HUDEP-2 (cell line): ENCODE measurements around the gene PRKCZ.

Experiments
- DNase-seq, 76 experiments: peaks; one replicate each; lab custom pipeline; 2025; ENCODE audit not compliant: unreplicated experiment in 76 of 76; lab: John Stamatoyannopoulos, UW

Gene PRKCZ

GRCh38 chr1:2201062-2201461, 150.9 kb downstream of the PRKCZ start:
- DNase-seq, result no peak

- no peak for DNase-seq
Observed at GRCh38 chr1:2202008-2202575, 151.9 kb downstream of the PRKCZ start.

- DNase-seq, result no peak
Observed at GRCh38 chr1:2202843-2203601, 152.8 kb downstream of the PRKCZ start.

- no peak for DNase-seq
Observed at GRCh38 chr1:2203671-2204414, 153.6 kb downstream of the PRKCZ start.

GRCh38 chr1:2204415-2205190, 154.4 kb downstream of the PRKCZ start:
- DNase-seq, result peak in 58 of 76 experiments; percentile 15 to 97 (median 84)

- peak in 73 of 76 experiments; percentile 6 to 97 (median 91) for DNase-seq
Observed at GRCh38 chr1:2205191-2205952, 155.2 kb downstream of the PRKCZ start.

GRCh38 chr1:2206813-2207487, 156.7 kb downstream of the PRKCZ start:
- peak in 53 of 76 experiments; percentile 7 to 68 (median 44) for DNase-seq

GRCh38 chr1:2208309-2209239, 158.4 kb downstream of the PRKCZ start:
- no peak for DNase-seq

GRCh38 chr1:2209400-2210083, 159.3 kb downstream of the PRKCZ start:
- DNase-seq, result no peak

- DNase-seq, result no peak
Observed at GRCh38 chr1:2210084-2210653, 160.0 kb downstream of the PRKCZ start.

- DNase-seq, result no peak
Observed at GRCh38 chr1:2210786-2211185, 160.6 kb downstream of the PRKCZ start.

GRCh38 chr1:2212274-2212531, 162.0 kb downstream of the PRKCZ start:
- DNase-seq, result no peak

- peak in 58 of 76 experiments; percentile 8 to 69 (median 47) for DNase-seq
Observed at GRCh38 chr1:2212532-2213491, 162.6 kb downstream of the PRKCZ start.

- no peak for DNase-seq
Observed at GRCh38 chr1:2213576-2214505, 163.6 kb downstream of the PRKCZ start.

- no peak for DNase-seq
Observed at GRCh38 chr1:2214541-2215241, 164.5 kb downstream of the PRKCZ start.
